GM19397 (cell line): Measurements from ENCODE around the gene NXPH4.

Experiments
- ATAC-seq: cut with Tn5 transposase; IDR thresholded peaks from one replicate; pipeline ENCODE4 v1.9.1; 2021; ENCODE audit warnings: mild to moderate bottlenecking, moderate library complexity; ENCODE audit not compliant: unreplicated experiment

Gene NXPH4

GRCh38 chr12:57240926-57241401 is 24.4 kb downstream of the NXPH4 start:
- no peak for ATAC-seq

DNA sequence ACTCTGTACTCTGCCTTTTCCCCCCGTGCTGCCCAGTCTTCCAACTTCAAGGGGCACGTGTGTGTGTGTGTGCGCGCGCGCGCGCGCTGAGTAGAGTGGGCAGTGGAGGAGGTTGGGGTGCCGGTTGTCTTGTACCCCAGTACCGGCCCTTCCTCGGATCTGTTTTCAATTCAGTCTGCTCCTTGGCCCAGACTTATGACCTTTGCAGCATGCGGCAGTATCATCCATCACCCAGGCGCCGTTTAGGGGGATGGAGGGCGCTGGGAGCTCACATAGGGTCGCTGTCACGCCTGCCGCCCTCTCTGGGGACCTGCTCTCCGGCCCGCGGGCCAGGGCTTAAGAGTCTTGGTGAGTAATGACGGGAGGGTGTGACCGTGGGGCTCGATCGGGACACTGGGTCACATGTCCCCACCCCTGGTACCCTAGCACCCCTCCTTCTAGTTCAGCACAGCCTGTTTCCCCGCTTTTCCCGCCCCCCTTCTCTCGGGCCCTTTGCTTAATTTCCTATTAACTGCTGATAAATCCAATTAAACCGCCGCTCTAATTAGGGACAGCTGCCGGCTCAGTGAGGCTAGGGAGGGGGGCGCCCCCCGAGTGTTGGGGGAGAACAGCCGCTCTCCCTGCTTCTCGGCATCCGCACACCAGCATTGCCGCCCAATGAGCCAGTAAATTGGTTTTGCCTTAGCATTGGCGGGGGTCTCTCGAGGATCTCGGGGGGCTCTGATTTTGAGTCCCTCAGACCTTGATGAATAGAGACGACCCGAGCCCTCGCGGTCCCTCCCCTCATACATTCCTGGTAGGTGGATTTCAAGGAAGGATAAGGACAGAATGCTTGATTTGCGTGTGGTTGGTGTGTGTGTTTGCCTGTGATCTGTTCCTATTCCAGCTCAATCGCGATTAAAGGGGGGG is 25.1 kb downstream of the NXPH4 start:
- ATAC-seq = no peak

DNA sequence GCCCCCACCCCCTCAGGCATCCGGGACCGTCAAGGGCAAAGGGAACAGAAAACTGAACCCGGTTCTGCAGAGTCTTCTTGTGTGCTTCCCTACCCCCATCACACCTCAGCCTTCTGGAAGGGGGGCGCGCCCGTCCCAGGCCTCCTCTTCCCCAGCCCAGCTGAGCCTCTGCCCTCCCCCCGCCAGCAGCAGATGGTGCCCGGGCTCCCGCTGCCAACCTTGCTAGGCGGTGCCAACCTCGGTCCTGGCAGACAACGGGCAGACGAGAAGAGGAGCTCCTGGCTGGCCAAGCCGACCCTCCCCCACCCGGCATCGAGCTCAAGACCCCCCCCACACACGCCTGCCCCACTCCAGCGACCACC is 25.7 kb downstream of the NXPH4 start:
- no peak for ATAC-seq

GRCh38 chr12:57242691-57243454 is 26.3 kb downstream of the NXPH4 start:
- no peak for ATAC-seq

GRCh38 chr12:57243521-57244311 is 27.1 kb downstream of the NXPH4 start:
- ATAC-seq = no peak

DNA sequence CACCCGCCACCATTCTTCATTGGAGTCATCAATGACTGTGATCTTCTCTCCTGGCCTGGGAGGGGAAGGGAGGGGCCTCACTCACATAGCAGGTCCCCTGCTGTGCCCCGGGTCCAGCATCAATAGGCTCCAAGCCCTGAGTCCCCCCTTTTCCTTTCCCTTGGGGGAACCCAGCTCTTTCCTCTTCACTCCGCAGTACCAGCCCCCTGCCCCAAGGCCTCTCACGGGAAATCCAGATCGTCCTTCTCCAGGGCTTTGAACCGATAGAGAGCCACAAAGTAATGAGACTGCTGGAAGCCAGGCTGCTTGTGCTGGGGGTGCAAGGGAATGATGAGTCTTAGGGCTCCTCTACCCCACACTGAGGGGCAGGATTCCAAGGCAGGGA is 27.7 kb downstream of the NXPH4 start:
- no peak for ATAC-seq

DNA sequence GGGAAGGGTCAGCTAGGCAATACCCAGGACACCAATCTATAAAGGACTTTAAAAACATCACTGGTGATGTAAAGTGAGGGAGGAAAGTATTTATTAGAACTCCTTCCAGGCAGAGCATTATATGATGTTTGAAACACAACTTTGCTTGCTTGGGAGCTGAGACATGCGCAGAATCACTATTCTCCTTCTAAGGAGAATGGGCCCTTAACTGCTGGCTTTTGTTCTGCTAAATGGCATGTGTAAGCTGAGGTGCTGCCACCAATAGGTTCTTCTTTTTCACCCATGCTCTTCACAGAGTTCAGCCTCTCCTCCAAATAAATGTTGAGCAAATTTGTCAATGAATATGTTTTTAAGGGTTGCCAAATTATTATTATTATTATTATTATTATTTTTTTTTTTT is 30.4 kb downstream of the NXPH4 start:
- no peak for ATAC-seq

DNA sequence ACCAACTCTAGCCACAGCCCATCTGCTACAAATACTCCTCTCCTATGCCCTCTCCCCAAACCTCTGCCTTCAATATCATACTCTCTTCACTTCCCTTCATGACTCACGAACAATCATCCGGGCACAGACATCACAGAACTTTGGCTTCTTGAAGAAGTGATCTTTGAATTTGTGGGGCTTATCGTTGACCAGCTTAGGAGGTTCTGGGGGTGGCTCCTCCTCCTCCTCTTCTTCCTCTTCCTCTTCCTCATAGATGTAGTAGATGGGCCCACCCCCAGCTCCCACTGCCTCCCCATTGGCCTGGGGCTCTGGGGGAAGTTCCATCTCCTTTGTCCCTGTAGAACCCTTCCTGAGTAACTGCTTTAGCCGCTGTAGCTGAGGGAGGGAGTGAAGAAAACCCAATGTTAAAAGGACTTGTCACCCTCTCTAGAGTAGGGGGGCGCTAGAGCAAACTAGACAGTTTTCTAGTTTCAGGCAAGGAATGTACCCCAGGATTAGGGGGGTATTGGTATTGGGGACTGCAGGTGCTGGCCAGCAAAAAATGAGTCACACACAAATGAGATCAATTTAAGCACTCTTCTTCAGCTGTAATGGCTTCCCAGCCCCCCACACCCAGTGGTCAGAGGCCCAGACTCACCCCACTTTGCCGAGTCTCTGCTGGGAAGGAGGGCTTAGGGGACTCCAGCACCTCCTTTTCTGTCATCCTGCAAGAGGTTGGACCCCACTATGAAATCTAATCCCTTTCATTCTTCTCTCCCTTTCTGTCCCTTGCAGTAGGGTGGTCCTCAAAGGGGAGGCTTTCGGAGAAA is 32.5 kb downstream of the NXPH4 start:
- ATAC-seq = no peak

DNA sequence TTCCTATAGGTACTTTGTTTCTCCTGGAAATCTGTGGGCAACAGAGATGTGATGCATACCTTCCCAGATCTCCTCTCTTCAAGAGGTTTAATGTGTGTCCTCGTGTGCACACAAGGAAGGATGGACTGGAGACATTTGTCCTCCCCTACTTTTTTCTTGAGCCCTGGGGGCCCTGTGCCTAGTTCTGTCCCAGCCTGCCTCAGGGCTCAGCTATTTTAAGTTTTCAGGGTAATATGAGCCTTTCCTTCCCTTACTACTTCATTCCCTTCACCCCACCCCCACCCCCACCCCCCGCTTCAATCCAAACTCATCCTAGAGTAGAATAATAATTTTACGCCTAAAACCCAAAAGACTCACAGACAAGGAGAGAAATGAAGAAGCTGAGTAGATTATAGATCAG is 33.9 kb downstream of the NXPH4 start:
- no peak for ATAC-seq

DNA sequence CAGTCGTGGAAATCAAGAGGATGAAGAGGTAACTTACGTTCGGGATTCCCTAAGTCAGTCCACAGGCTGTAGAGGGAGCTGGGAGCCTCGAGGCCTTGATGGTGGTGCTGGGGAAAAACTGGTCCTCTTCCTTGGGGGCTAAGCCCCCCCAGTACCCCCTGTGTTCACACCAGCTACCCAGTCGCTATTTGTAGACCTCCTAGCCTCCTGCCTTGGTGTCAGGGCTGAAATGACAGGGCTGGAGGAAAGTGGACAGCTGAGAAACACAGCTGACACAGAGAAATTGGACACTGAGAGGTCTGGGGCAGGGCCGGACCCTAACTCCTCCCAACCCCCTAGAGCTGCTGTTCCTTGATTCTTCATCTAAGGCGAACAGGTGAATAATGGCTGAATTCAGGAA is 34.4 kb downstream of the NXPH4 start, which contains the start of gene STAC3:
Gene STAC3 (minus strand): TSS at position 232 of the 400 bp plus-strand sequence. CDS start 1,551 bp downstream, outside the sequence.
- ATAC-seq = no peak

- no peak for ATAC-seq
Observed at GRCh38 chr12:57254506-57255280, 38.1 kb downstream of the NXPH4 start.

GRCh38 chr12:57255916-57256315 is 39.3 kb downstream of the NXPH4 start:
- ATAC-seq = no peak

DNA sequence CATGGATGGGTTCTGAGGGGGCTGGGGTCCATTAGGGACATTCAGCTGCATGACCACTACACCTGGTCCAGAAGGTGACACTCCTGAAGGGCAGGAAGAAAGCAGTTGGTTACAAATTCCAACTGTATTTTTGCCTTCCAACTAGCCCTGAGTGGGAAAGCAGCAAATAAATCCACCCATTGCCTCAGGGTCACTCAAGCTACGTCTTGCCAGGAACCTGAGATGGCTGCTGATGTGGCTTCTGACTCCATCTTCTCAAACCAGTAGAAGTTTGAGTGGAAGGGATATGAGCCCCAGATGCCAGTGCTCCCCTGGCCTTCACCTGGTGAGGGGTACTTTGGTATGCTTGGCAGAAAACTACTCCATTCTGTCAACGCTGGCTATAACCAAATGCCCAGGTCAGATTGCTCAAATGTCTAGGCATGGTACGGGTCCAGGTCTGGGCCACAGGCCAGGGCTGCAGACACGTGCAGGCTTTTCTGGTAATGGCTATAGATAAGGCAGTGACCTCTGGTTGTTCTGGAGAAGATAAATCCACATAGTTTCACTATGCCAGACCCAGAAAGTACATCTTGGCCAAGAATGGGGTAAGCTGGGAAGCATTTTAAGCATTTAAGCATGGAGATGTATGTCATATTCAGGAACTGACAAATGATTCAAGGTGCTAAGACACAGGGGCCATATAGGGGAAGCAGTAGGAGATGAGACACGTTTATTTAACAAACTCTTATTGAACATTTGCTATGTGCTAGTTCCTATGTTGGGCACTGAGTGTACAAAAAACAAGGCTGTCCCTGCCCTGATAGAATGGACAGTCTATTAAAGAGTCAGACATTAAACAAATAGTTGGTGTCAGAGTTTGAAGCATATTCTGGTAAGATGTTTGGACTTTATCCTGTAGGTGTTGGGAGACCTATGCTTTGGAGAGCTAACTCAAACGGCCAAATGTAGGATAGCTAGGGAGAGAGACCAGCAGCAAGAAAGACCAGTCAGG is 42.7 kb downstream of the NXPH4 start:
- ATAC-seq = no peak

DNA sequence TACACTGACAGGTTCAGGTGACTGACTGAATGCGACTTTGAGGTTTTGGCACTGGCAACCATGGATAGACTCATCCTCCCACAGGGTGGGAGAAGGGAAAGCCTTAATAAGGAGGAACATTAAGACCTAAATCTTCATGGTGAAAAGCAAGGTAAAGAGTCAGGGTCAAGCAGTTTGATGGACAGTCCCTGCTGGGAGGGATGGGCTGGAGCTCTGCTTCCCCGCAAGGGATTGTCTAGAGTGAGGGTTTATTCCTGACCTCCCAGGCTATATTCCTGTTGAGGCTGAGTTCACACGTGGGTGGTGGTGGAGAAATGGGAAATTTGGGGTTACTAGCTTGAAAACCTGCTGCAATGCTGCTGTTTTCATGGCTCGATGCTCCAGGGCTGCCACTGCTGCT is 43.8 kb downstream of the NXPH4 start:
- ATAC-seq = no peak

GRCh38 chr12:57261428-57261865 is 44.9 kb downstream of the NXPH4 start:
- no peak for ATAC-seq

DNA sequence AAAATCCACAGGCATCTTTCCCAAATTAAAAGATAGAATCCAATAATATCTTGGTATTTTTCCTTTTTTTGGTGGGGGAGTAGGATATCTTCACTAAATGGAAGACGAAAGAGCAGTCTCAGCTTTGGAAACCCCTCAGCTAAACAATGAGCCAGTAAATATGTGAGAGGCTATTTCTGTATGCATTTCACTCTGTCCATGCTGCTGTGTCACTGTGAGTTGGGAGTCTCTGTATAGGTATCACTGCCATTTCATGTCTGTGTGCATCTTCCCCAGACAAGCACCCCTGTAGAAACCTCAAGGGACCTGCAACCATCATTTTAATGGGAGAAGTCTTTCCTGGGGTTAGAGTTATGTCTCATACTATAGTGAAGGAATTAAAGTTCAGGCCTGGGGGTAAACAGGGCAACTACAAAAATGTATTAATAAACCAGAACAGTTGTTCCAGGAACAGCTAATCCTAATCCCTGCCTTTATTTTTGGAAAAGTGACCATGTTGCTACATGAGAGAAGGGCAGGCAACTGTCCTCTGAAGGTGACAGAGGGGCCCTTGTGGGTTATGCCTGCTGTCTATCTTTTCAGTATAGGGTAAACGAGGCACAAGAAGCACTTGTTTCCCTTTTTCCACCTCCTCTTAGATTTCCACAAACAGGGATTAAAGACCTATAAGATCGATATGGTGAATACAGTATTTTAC is 45.7 kb downstream of the NXPH4 start:
- no peak for ATAC-seq

DNA sequence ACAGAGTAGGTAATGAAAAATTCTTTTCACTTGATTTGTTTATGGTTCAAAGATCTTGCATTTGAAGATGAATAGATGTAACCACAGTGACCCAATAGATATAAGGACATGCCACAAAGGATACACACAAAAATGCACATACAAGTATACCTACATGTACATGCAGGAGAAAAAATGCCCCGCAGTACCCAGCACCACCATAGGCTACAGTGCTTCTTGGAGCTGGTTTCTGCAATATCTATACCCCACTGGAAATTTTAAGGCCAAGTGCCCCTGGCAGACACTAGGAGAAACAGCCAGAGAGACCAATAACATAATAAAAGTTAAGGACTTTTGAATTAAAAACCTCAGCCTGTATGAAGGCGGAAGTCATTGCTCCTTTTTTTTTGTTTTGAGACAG is 46.5 kb downstream of the NXPH4 start:
- no peak for ATAC-seq

DNA sequence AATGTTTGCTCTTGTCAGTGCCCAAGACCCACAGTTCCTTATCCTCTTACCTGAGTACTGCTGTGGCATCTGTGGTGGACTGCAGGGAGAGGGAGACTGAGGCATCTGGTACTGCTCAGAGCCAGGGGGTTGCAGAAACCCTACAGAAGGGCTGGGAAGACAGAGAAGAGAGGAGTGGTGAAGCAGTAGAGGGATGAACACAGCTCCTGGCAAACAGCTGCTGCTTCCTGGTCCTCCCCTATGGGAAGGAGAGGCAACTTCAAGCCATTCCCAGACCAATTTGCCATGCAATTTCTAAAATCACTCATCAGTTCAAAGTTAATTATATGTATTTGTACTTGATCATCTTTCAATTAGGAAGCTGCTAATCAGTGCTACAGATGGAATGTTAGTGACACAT is 50.1 kb downstream of the NXPH4 start:
- ATAC-seq = no peak
